H1 (cell line): Measurements from ENCODE around the gene HLF. TPM values are rescaled to one million over a fixed set of nuclear protein-coding genes. Genes with fewer than 3 reads are reported as not detected.

ENCODE experiments used
- CTCF ChIA-PET: fragments of 300-600 bp; sonication (Branson Sonifier 250); formaldehyde crosslinking; loops from one replicate; lab custom pipeline; 2021; ENCODE audit not compliant: partially characterized antibody; lab: Charles Lee
- POLR2A ChIA-PET: fragments of 300-600 bp; sonication (Branson Sonifier 250); formaldehyde crosslinking; loops from one replicate; lab custom pipeline; 2021; ENCODE audit warnings: inconsistent platforms; ENCODE audit not compliant: partially characterized antibody; lab: Charles Lee
- DNase-seq, 2 experiments: peaks; one replicate each; pipeline versions ENCODE4 v3.0.0 to v3.0.0-alpha.2; 2010 to 2022; ENCODE audit warnings: low spot score in 2 of 2, low read depth in 1 of 2, mixed read lengths in 1 of 2
- FAIRE-seq: peaks from 2 replicates; lab custom pipeline; 2011; peaks lifted over from hg19 to GRCh38; lab: Jason Lieb, UNC
- H2AFZ ChIP-seq: 2 replicates; pipeline ENCODE4 v1.8.1; 2012; ENCODE audit warnings: low read length, inconsistent platforms
- H2AK5ac ChIP-seq: 2 replicates; pipeline ENCODE4 v1.6.1; 2013; ENCODE audit warnings: low read depth, low read length
- H2BK120ac ChIP-seq: replicated peaks from 2 replicates; pipeline ENCODE3; 2013; ENCODE audit warnings: low read depth, low read length, inconsistent platforms
- H2BK12ac ChIP-seq: 2 replicates; pipeline ENCODE4 v1.6.1; 2013; ENCODE audit warnings: low read depth, low read length
- H2BK15ac ChIP-seq: 2 replicates; pipeline ENCODE4 v1.6.1; 2013; ENCODE audit warnings: low read length
- H2BK20ac ChIP-seq: 2 replicates; pipeline ENCODE4 v1.6.1; 2013; ENCODE audit warnings: low read length
- H2BK5ac ChIP-seq: 2 replicates; pipeline ENCODE4 v1.6.1; 2013; ENCODE audit warnings: low read depth, low read length
- H3K14ac ChIP-seq: 2 replicates; pipeline ENCODE4 v1.6.1; 2013; ENCODE audit warnings: inconsistent platforms; ENCODE audit not compliant: insufficient read length
- H3K18ac ChIP-seq: 2 replicates; pipeline ENCODE4 v1.6.1; 2013; ENCODE audit warnings: low read length; ENCODE audit errors: extremely low read depth
- H3K23ac ChIP-seq: 2 replicates; pipeline ENCODE4 v1.6.1; 2013; ENCODE audit warnings: inconsistent platforms; ENCODE audit not compliant: insufficient read length
- H3K23me2 ChIP-seq: 2 replicates; pipeline ENCODE4 v1.6.1; 2013; ENCODE audit warnings: low read depth, low read length
- H3K27ac ChIP-seq: 2 replicates; pipeline ENCODE4 v1.6.1; 2011; ENCODE audit warnings: low read depth, low read length, inconsistent platforms
- H3K27me3 ChIP-seq, 4 experiments: replicated peaks in 1 of 4; 1 replicate in 1 of 4; 2 replicates in 3 of 4; pipeline versions ENCODE4 v1.6.1 to v1.8.1; 2011 to 2013; ENCODE audit warnings: low read length in 3 of 4, mild to moderate bottlenecking in 3 of 4, inconsistent platforms in 2 of 4, mixed read lengths in 2 of 4, moderate library complexity in 1 of 4; ENCODE audit not compliant: control insufficient read depth in 3 of 4, insufficient read depth in 3 of 4; ENCODE audit errors: extremely low read depth in 1 of 4
- H3K36me3 ChIP-seq, 4 experiments: 2 replicates each; pipeline versions ENCODE4 v1.6.1 to v1.8.1; 2011 to 2013; ENCODE audit warnings: mild to moderate bottlenecking in 4 of 4, low read length in 3 of 4, moderate library complexity in 2 of 4, control low read depth in 1 of 4, inconsistent platforms in 1 of 4; ENCODE audit not compliant: insufficient read depth in 4 of 4, control insufficient read depth in 2 of 4
- H3K4ac ChIP-seq: replicated peaks from 2 replicates; pipeline ENCODE3; 2013; ENCODE audit warnings: low read length, low read depth, mixed read lengths, inconsistent platforms; ENCODE audit not compliant: insufficient read length
- H3K4me1 ChIP-seq, 4 experiments: replicated peaks in 1 of 4; 1 replicate in 1 of 4; 2 replicates in 3 of 4; pipeline versions ENCODE4 v1.6.1 to v1.8.1; 2011 to 2013; ENCODE audit warnings: low read length in 3 of 4, inconsistent platforms in 2 of 4, mixed read lengths in 1 of 4; ENCODE audit not compliant: insufficient read depth in 4 of 4, control insufficient read depth in 3 of 4
- H3K4me2 ChIP-seq, 2 experiments: 2 replicates each; pipeline versions ENCODE4 v1.6.1 to v1.8.1; 2011 to 2013; ENCODE audit warnings: low read depth in 2 of 2, low read length in 2 of 2, control low read depth in 1 of 2, inconsistent platforms in 1 of 2, mild to moderate bottlenecking in 1 of 2; ENCODE audit not compliant: insufficient read depth in 1 of 2
- H3K4me3 ChIP-seq, 4 experiments: fragments of 200-600, 300-600 bp in 1 of 4; sonication (generic), shearing (Covaris generic), sonication (Bioruptor Twin) in 1 of 4; 2 replicates each; pipeline versions ENCODE4 v1.5.1 to v1.8.1; 2011 to 2016; ENCODE audit warnings: low read length in 4 of 4, low read depth in 3 of 4, control low read depth in 2 of 4, inconsistent platforms in 2 of 4, mild to moderate bottlenecking in 2 of 4, mixed read lengths in 1 of 4, moderate library complexity in 1 of 4; ENCODE audit not compliant: insufficient read depth in 2 of 4; ENCODE audit errors: extremely low read depth in 1 of 4
- H3K56ac ChIP-seq: replicated peaks from 2 replicates; pipeline ENCODE3; 2013; ENCODE audit warnings: low read depth, mild to moderate bottlenecking, mixed read lengths, low read length, inconsistent platforms; ENCODE audit not compliant: insufficient read length
- H3K79me1 ChIP-seq: 2 replicates; pipeline ENCODE4 v1.6.1; 2013; ENCODE audit warnings: low read depth, low read length, control low read depth
- H3K79me2 ChIP-seq, 2 experiments: 2 replicates each; pipeline versions ENCODE4 v1.6.1 to v1.8.1; 2012 to 2013; ENCODE audit warnings: low read length in 2 of 2, mild to moderate bottlenecking in 2 of 2, inconsistent platforms in 1 of 2; ENCODE audit not compliant: insufficient read depth in 2 of 2, control insufficient read depth in 1 of 2
- H3K9ac ChIP-seq, 4 experiments: replicated peaks in 1 of 4; 1 replicate in 1 of 4; 2 replicates in 3 of 4; pipeline versions ENCODE4 v1.6.1 to v1.8.1; 2011 to 2013; ENCODE audit warnings: low read depth in 3 of 4, low read length in 3 of 4, control low read depth in 2 of 4, mild to moderate bottlenecking in 2 of 4, moderate library complexity in 2 of 4, inconsistent platforms in 1 of 4; ENCODE audit errors: extremely low read depth in 1 of 4
- H3K9me3 ChIP-seq, 2 experiments: 2 replicates each; pipeline versions ENCODE4 v1.6.1 to v1.8.1; 2012 to 2013; ENCODE audit warnings: mild to moderate bottlenecking in 2 of 2, moderate library complexity in 2 of 2, control low read depth in 1 of 2, inconsistent platforms in 1 of 2, low read depth in 1 of 2, low read length in 1 of 2, mixed read lengths in 1 of 2; ENCODE audit not compliant: insufficient read depth in 2 of 2
- H4K20me1 ChIP-seq, 2 experiments: replicated peaks in 1 of 2; 2 replicates each; pipeline versions ENCODE3 to v1.8.1; 2011 to 2013; ENCODE audit warnings: inconsistent platforms in 2 of 2, low read length in 2 of 2, mild to moderate bottlenecking in 1 of 2; ENCODE audit not compliant: insufficient read depth in 2 of 2, control insufficient read depth in 1 of 2
- H4K5ac ChIP-seq: 2 replicates; pipeline ENCODE4 v1.6.1; 2013; ENCODE audit warnings: low read length, low read depth, mixed read lengths, inconsistent platforms; ENCODE audit not compliant: insufficient read length
- H4K8ac ChIP-seq: 2 replicates; pipeline ENCODE4 v1.8.0; 2013; ENCODE audit warnings: mild to moderate bottlenecking, moderate library complexity, low read length, inconsistent platforms; ENCODE audit not compliant: insufficient read depth; ENCODE audit errors: extremely low read depth
- H4K91ac ChIP-seq: replicated peaks from 2 replicates; pipeline ENCODE3; 2013; ENCODE audit warnings: low read length, mixed read lengths, inconsistent platforms; ENCODE audit not compliant: insufficient read length
- CTCF ChIP-seq, 3 experiments: IDR thresholded peaks; 1 replicate in 2 of 3; 2 replicates in 1 of 3; pipeline versions ENCODE4 v1.5.1 to v1.6.1; 2011; ENCODE audit warnings: low read length in 3 of 3, mild to moderate bottlenecking in 3 of 3, inconsistent platforms in 2 of 3, low read depth in 1 of 3, moderate library complexity in 1 of 3; ENCODE audit not compliant: insufficient read depth in 1 of 3; ENCODE audit errors: control extremely low read depth in 1 of 3
- TEAD4 ChIP-seq: IDR thresholded peaks from 2 replicates; pipeline ENCODE4 v1.6.1; 2012; ENCODE audit warnings: low read depth, low read length, inconsistent platforms, mixed read lengths
- WGBS, 2 experiments: shearing (Covaris generic) in 1 of 2; methylation state at CpG; one replicate each; pipeline versions ENCODE4 v1.1.6 to v1.1.7; 2013 to 2015; ENCODE audit warnings: low lambda C conversion rate in 2 of 2, mixed read lengths in 2 of 2, inconsistent platforms in 1 of 2, low coverage in 1 of 2, missing lambda C conversion rate in 1 of 2; ENCODE audit not compliant: insufficient replicate concordance in 2 of 2, insufficient coverage in 1 of 2, insufficient read length in 1 of 2; ENCODE audit errors: extremely low coverage in 1 of 2, missing lambda C conversion rate in 1 of 2; 5-methylcytosine and 5-hydroxymethylcytosine counted together
- polyA plus RNA-seq, 7 experiments: library from polyadenylated mRNA; depleted of rRNA in 3 of 7; stranded (reverse) in 5 of 7; unstranded in 2 of 7; fragments of >200 nt in 5 of 7; fragments of 200-250 nt in 2 of 7; gene quantifications; 1 replicate in 5 of 7; 2 replicates in 1 of 7; 4 replicates in 1 of 7; pipeline versions ENCODE4 v1.2.1 to v1.2.3, GENCODE V29; 2011 to 2013; ENCODE audit warnings: missing spikeins in 2 of 7, mixed read lengths in 2 of 7
- total RNA-seq: library from RNA; stranded (reverse); fragmentation: NEBNext Ultra II Directional; extraction: Animal tissue kit (Norgen Biotek cat#: 25700); gene quantifications from 2 replicates; pipeline ENCODE4 v1.2.1, GENCODE V29; 2021

HLF gene
- total and polyA plus RNA-seq, 2 of the 8 experiments (the other 6 are each of a cell fraction or from before 2014, with no cell fraction given): 0.39 to 0.60 TPM

- no peaks in the 10 kb centered on the region for H3K9me3 ChIP-seq
- no peak overlapping the region for H3K23ac ChIP-seq
- H3K27ac ChIP-seq: no peak overlapping the region
- H3K9ac ChIP-seq: no peak overlapping the region
- FAIRE-seq (no peak), DNase-seq (no peak)
- peak overlapping the region; percentile 38 for H3K18ac ChIP-seq
- no peak overlapping the region for H2BK15ac ChIP-seq
- H2BK20ac ChIP-seq: no peak overlapping the region
- no peak overlapping the region for H2AFZ ChIP-seq
- H3K4me3 ChIP-seq: no peak overlapping the region
- H3K14ac ChIP-seq: no peak overlapping the region
- no peak overlapping the region for H3K4me2 ChIP-seq
- no peaks in the 10 kb centered on the region for H3K27me3 ChIP-seq
- no peaks in the 10 kb centered on the region for H3K79me2 ChIP-seq
- no peak overlapping the region for H2AK5ac ChIP-seq
- no peak overlapping the region for H4K91ac ChIP-seq
- H4K20me1 ChIP-seq: no peaks in the 10 kb centered on the region
- no peak for TF ChIP-seq CTCF (IDR thresholded peaks at IDR 0.05; ENCODE audit: control extremely low read depth in 1 of 3, insufficient read depth in 1 of 3, low read depth in 1 of 3, low read length in 3 of 3)
- TF ChIP-seq TEAD4: peak; percentile 70
- ChIA-PET POLR2A (no interaction called here), CTCF (interaction anchor here (1.1 to 3.0 kb wide), 5 partner anchors 9 to 51 kb away, joined by 3 to 20 read pairs (median 6); no protein-coding TSS in a partner anchor)
- no peaks in the 10 kb centered on the region for H3K79me1 ChIP-seq
- H3K4ac ChIP-seq: no peak overlapping the region
- no peak overlapping the region for H3K56ac ChIP-seq
- no peaks in the 10 kb centered on the region for H3K36me3 ChIP-seq
- no peak overlapping the region for H4K8ac ChIP-seq
- peaks cover 0 to 4% (median 2%) of the 10 kb centered on the region in 4 experiments; a peak in 2 of 7 replicates for H3K4me1 ChIP-seq
- H2BK120ac ChIP-seq: no peak overlapping the region
- H3K23me2 ChIP-seq: no peaks in the 10 kb centered on the region
- no peak overlapping the region for H2BK5ac ChIP-seq
- 70% methylated on average over 6 of the region's 6 CpGs; no CpG with 5 or more reads in 1 of the 2 experiments for WGBS, 2 experiments
- no peak overlapping the region for H4K5ac ChIP-seq
- H2BK12ac ChIP-seq: 0 out of 2 replicates have a peak overlapping the region, but pooled peaks have one; percentile 7
These were observed 40.7 kb downstream of the HLF start for GRCh38 chr17:55305321-55306087.
